HG02884 (cell line): ENCODE measurements around the gene KCNJ3.

Experiments used
- ATAC-seq: cut with Tn5 transposase; IDR thresholded peaks from one replicate; pipeline ENCODE4 v1.9.1; 2021; ENCODE audit warnings: mild to moderate bottlenecking, moderate library complexity; ENCODE audit not compliant: unreplicated experiment

The KCNJ3 gene

GRCh38 chr2:154706660-154707059 is 8.2 kb downstream of the KCNJ3 start:
- ATAC-seq = no peak

GRCh38 chr2:154707994-154708575 is 9.6 kb downstream of the KCNJ3 start:
- no peak for ATAC-seq

- no peak for ATAC-seq
Measured at GRCh38 chr2:154709215-154709614, 10.7 kb downstream of the KCNJ3 start.

DNA sequence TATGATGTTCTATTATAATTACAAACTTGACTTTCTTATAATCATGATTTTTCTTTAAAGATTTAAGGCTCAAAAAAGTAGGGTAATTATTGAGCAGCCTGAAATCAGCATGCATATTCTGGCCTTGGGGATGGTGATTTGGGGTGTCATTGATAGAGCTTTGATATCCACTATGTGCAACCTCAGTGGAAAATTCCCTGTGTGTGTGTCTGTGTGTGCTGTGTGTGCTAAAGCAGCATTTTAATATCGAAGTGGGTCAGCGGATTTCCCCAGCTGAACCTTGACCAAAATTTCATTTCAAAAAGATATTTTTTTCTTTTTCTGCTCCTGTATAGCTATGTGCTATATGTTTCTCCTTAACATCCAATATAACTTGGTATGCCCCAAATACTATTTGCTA is 11.6 kb downstream of the KCNJ3 start:
- no peak for ATAC-seq

DNA sequence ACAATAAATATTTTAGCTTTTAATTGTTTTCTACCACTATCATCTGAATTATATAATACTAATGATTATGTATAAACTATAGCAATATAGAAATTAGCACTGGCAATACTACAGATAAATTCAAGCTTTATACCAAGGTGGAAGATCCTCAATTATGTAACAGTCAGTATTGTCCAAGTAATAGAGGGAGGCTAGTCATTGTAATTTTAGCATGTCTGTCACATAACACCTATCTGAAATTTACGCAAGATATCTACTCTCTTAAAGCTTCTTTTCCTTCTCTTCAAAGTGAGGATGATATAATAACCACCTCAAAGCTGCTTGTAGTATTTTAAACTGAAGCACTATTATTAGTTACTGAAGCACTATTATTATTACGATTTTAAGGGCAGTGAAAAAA is 12.2 kb downstream of the KCNJ3 start:
- no peak for ATAC-seq

GRCh38 chr2:154713675-154714074 is 15.2 kb downstream of the KCNJ3 start:
- ATAC-seq = no peak

GRCh38 chr2:154720651-154721050 is 22.2 kb downstream of the KCNJ3 start:
- ATAC-seq = no peak

DNA sequence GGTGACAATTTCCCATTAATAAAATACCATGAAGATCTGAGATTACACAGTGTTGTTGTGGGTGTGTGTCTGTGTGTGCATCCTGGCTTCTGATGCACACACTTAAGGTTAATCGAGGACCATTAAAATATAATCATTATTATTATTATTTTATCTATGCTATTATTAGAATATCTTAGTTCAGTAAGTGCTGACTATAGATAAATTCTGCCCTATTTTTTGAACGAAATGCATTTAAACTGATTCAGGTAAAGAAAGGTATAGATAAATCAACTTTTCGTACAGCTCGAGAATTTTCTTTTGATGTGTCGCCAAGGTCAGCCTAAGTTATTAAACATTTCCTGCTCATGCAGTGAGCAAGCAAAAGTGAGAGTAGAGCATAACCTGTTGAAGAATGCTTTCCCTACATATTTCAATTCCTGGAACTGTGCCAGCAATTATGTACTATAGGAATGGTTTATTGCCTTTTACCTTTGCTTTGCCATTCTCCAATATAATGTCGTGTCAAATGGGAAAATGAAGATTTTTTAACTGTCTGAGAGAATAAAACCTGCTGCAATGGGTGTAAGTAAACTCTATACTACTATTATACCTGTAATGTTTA is 25.8 kb downstream of the KCNJ3 start:
- no peak for ATAC-seq

DNA sequence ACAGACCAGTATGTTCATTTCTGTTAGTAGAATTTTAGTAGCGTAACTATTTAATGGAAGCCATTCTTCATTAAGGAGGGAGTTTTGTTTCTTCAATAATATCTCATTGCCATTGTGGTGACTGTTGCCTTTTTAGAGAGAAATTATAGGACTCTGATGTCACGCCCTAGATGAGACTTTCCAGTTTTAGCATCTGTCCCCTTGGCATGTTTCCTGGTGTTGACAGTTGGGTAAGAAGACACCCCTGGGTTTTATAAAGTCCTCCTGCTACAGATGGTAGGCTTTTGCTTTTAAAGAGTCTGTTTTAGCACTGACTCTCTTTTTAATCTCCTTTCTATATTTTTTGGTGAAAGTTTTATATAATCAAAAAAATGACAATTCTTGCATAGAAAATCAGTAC is 41.9 kb downstream of the KCNJ3 start:
- no peak for ATAC-seq

- ATAC-seq = no peak
Measured at GRCh38 chr2:154758871-154759270, 60.4 kb downstream of the KCNJ3 start.

GRCh38 chr2:154762638-154763037 is 64.1 kb downstream of the KCNJ3 start:
- ATAC-seq = no peak

- ATAC-seq = no peak
Measured at GRCh38 chr2:154771664-154772284, 73.3 kb downstream of the KCNJ3 start.

GRCh38 chr2:154776825-154777224 is 78.3 kb downstream of the KCNJ3 start:
- ATAC-seq = no peak

- ATAC-seq = no peak
Measured at GRCh38 chr2:154794406-154794805, 95.9 kb downstream of the KCNJ3 start.

GRCh38 chr2:154795651-154796050 is 97.2 kb downstream of the KCNJ3 start:
- no peak for ATAC-seq

GRCh38 chr2:154804451-154804850 is 106.0 kb downstream of the KCNJ3 start:
- no peak for ATAC-seq

- no peak for ATAC-seq
Measured at GRCh38 chr2:154813636-154814035, 115.1 kb downstream of the KCNJ3 start.

DNA sequence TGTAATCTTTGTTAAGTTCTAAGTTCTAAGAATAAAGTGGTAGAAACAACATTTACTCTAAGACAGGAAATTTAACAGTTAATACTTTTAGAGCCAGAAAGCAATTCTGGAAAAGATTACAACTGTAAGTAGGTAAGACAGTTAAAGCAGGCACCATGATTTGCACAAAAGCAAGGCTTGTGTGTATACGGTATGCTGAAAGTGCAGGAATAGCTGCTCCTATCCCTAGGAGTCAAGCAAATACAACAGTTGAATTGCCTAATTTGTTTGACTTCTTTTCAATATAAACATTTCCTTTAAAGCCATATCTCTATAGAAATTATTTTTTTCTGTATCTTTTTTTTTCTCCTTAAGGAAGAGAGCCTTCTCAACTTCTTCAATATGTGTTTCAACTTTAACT is 116.4 kb downstream of the KCNJ3 start:
- no peak for ATAC-seq

DNA sequence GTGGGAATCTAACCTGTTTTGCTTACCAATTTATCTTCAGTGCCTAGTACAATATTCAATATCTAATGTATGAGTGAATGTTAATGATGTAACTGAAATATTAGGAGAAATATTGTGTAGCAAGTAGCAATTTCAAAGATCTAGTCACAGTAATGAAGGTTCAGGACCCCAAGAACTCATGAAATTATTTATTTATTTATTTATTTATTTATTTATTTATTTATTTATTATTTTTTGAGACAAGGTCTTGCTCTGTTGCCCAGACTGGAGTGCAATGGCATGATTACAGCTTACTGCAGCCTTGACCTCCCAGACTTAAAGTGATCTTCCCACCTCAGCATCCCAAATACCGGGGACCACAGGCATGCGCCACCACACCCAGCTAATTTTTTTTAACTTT is 126.9 kb downstream of the KCNJ3 start:
- no peak for ATAC-seq

- no peak for ATAC-seq
Measured at GRCh38 chr2:154826827-154827226, 128.3 kb downstream of the KCNJ3 start.

- no peak for ATAC-seq
Measured at GRCh38 chr2:154827286-154827685, 128.8 kb downstream of the KCNJ3 start.

GRCh38 chr2:154832711-154833110 is 134.2 kb downstream of the KCNJ3 start:
- no peak for ATAC-seq

- no peak for ATAC-seq
Measured at GRCh38 chr2:154836632-154837031, 138.1 kb downstream of the KCNJ3 start.
